Measurements from ENCODE around the gene DEUP1. TPM values are rescaled to one million over a fixed set of nuclear protein-coding genes. Genes with fewer than 3 reads are reported as not detected.

DEUP1 gene
- total RNA-seq, 1 experiment from 2014 or later: 0.44 TPM

GRCh38 chr11:93464927-93465540 lies 134.5 kb downstream of the DEUP1 start (continued):
- TF ChIP-seq ZNF532 (CRISPR knock-in tag; IDR thresholded peaks at IDR 0.05; ENCODE audit: borderline replicate concordance) (no peak), ZNF138 (CRISPR knock-in tag; conservative IDR thresholded peaks at IDR 0.05) (no peak), SMAD3 (CRISPR knock-in tag; IDR thresholded peaks at IDR 0.05; ENCODE audit: borderline replicate concordance) (no peak), E2F5 (CRISPR knock-in tag; IDR thresholded peaks at IDR 0.05) (no peak), MLX (CRISPR knock-in tag; IDR thresholded peaks at IDR 0.05) (no peak), RELA (CRISPR knock-in tag; IDR thresholded peaks at IDR 0.05; ENCODE audit: borderline replicate concordance) (no peak), ATF1 (CRISPR knock-in tag; IDR thresholded peaks at IDR 0.05) (no peak), CREM (CRISPR knock-in tag; IDR thresholded peaks at IDR 0.05) (no peak), IRF2 (CRISPR knock-in tag; IDR thresholded peaks at IDR 0.05; ENCODE audit: borderline replicate concordance, low read depth) (no peak), OVOL2 (CRISPR knock-in tag; IDR thresholded peaks at IDR 0.05; ENCODE audit: borderline replicate concordance) (no peak), FOXP4 (CRISPR knock-in tag; IDR thresholded peaks at IDR 0.05) (no peak), E2F1 (CRISPR knock-in tag; IDR thresholded peaks at IDR 0.05) (no peak), USF2 (CRISPR knock-in tag; IDR thresholded peaks at IDR 0.05) (no peak)

- H3K9me3 Mint-ChIP-seq: peaks cover 6% of the 10 kb centered on the region
- ATAC-seq: no peak
- POLR2A ChIA-PET: interaction anchor here (0.7 kb wide), 1 partner anchor 11 kb away, joined by 3 read pairs; no protein-coding TSS in a partner anchor
- no peak overlapping the region for H3K4me3 Mint-ChIP-seq
- peaks cover 7% of the 10 kb centered on the region for H3K4me1 Mint-ChIP-seq
- DNase-seq (ENCODE audit: low spot score): no peak
- CTCF ChIA-PET: no interaction called here
- no peak overlapping the region for H3K27ac Mint-ChIP-seq
- H3K27me3 Mint-ChIP-seq (ENCODE audit: low read depth): no peaks in the 10 kb centered on the region
- no peaks in the 10 kb centered on the region for H3K36me3 Mint-ChIP-seq
- TF ChIP-seq FOXK1 (CRISPR knock-in tag; IDR thresholded peaks at IDR 0.05): no peak
- TF ChIP-seq MLX (CRISPR knock-in tag; IDR thresholded peaks at IDR 0.05): no peak
- TF ChIP-seq ZNF423 (CRISPR knock-in tag; IDR thresholded peaks at IDR 0.05): no peak
- no peak for TF ChIP-seq ZNF317 (CRISPR knock-in tag; IDR thresholded peaks at IDR 0.05; ENCODE audit: borderline replicate concordance, low read depth)
- no peak for TF ChIP-seq CREM (CRISPR knock-in tag; IDR thresholded peaks at IDR 0.05)
- TF ChIP-seq GRHL2 (CRISPR knock-in tag; IDR thresholded peaks at IDR 0.05; ENCODE audit: insufficient replicate concordance, severe bottlenecking): no peak
- TF ChIP-seq OVOL2 (CRISPR knock-in tag; IDR thresholded peaks at IDR 0.05; ENCODE audit: borderline replicate concordance): no peak
- no peak for TF ChIP-seq SMAD3 (CRISPR knock-in tag; IDR thresholded peaks at IDR 0.05; ENCODE audit: borderline replicate concordance)
- no peak for TF ChIP-seq TEAD1 (CRISPR knock-in tag; IDR thresholded peaks at IDR 0.05)
- no peak for TF ChIP-seq ATF6 (CRISPR knock-in tag; IDR thresholded peaks at IDR 0.05)
- no peak for TF ChIP-seq ZBTB21 (CRISPR knock-in tag; IDR thresholded peaks at IDR 0.05; ENCODE audit: borderline replicate concordance)
- TF ChIP-seq CBFB (CRISPR knock-in tag; IDR thresholded peaks at IDR 0.05; ENCODE audit: low read depth): no peak
- TF ChIP-seq E2F5 (CRISPR knock-in tag; IDR thresholded peaks at IDR 0.05): no peak
These were observed 136.5 kb downstream of the DEUP1 start for GRCh38 chr11:93467054-93467453.
